ENCODE results near the gene LAMA3. TPM values are rescaled to one million over a fixed set of nuclear protein-coding genes. Genes with fewer than 3 reads are reported as not detected.

Gene LAMA3
- total RNA-seq, 1 experiment from 2014 or later, result 34.6 TPM

DNA sequence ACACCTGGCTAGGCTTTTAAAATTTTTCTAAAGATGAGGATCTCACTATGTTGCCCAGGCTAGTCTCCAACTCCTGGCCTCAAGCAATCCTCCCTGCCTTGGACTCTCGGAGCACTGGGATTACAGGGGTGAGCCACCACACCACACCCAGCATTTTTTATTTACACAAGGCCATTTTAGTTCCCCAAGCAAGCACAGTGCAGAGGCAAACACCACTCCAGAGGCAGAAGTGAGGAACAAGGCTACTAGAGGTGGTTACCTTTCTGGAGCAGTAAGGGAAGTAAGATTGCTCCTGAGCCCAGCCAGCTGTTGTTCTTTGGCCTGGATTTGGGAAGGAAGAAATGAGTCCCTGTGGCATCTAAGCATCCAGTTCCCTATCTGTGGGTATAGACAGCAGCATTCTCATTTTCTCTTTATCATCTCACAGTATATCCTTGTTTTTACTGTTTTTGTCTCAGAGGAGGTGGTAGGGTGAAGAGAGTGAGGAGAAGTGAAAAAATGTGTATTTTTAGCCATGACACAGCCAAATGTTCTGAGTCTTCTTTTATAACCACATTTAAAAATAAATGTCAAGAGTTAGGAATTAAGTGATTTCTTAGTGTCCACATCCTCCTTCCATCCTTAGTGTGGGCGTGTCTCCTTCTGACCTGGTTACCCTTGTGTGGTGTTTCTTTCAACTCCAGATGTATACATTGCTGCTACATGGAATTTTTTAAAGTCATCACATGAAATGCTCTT is 314.8 kb downstream of the LAMA3 start:
- H3K4me3 ChIP-seq (ENCODE audit: low read depth, low read length), result no peak overlapping the region
- no peaks in the 10 kb centered on the region for H3K27me3 ChIP-seq (replicated peaks; ENCODE audit: control insufficient read depth, insufficient read depth, low read length)
- Mint-ChIP-seq H3K27me3 (ENCODE audit: insufficient read depth, unreplicated experiment) (no peaks in the 10 kb centered on the region), H3K9me3 (ENCODE audit: unreplicated experiment) (no peaks in the 10 kb centered on the region), H3K4me1 (ENCODE audit: low read depth, unreplicated experiment) (no peaks in the 10 kb centered on the region), H3K36me3 (ENCODE audit: insufficient read depth, unreplicated experiment) (no peaks in the 10 kb centered on the region), H3K4me3 (ENCODE audit: unreplicated experiment) (no peak overlapping the region), H3K27ac (ENCODE audit: unreplicated experiment) (no peak overlapping the region)
- CTCF ChIA-PET, result no interaction called here
- POLR2A ChIA-PET, result no interaction called here
- H3K4me1 ChIP-seq, result no peaks in the 10 kb centered on the region
- no TSS peak for BruUV-seq (replicated peaks)
- intact Hi-C loops (cut with micrococcal nuclease; ENCODE audit: unreplicated experiment), result no loop called here
- no peak for DNase-seq
- H3K36me3 ChIP-seq (ENCODE audit: control insufficient read depth, insufficient read depth, low read length), result no peaks in the 10 kb centered on the region
- TF ChIP-seq, protein P1, sequence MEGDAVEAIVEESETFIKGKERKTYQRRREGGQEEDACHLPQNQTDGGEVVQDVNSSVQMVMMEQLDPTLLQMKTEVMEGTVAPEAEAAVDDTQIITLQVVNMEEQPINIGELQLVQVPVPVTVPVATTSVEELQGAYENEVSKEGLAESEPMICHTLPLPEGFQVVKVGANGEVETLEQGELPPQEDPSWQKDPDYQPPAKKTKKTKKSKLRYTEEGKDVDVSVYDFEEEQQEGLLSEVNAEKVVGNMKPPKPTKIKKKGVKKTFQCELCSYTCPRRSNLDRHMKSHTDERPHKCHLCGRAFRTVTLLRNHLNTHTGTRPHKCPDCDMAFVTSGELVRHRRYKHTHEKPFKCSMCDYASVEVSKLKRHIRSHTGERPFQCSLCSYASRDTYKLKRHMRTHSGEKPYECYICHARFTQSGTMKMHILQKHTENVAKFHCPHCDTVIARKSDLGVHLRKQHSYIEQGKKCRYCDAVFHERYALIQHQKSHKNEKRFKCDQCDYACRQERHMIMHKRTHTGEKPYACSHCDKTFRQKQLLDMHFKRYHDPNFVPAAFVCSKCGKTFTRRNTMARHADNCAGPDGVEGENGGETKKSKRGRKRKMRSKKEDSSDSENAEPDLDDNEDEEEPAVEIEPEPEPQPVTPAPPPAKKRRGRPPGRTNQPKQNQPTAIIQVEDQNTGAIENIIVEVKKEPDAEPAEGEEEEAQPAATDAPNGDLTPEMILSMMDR (IDR thresholded peaks at IDR 0.05; ENCODE audit: insufficient read depth in 1 of 2, low read depth in 1 of 2, low read length in 1 of 2, severe bottlenecking in 1 of 2, unreplicated experiment in 1 of 2), result no peak
- no peaks in the 10 kb centered on the region for H3K9me3 ChIP-seq

Other genes with a start within 250 kb of the LAMA3 start
- gene RIOK3, start 236.2 kb upstream of the LAMA3 start, total RNA-seq (2022), result 28.1 and 32.4 TPM in 2 replicates
- 12.1 and 12.9 TPM in 2 replicates for gene RMC1, start 185.9 kb upstream of the LAMA3 start, total RNA-seq (2022)
- 29.5 and 32.8 TPM in 2 replicates for gene NPC1, start 102.9 kb upstream of the LAMA3 start, total RNA-seq (2022)
- 7.3 and 8.2 TPM in 2 replicates for gene ANKRD29, start 26.5 kb upstream of the LAMA3 start, total RNA-seq (2022)